Putamen (tissue), 1 donor: Measurements from ENCODE around the gene NGDN.
"Not testable (repeated sequence)": the region's sequence is repeated elsewhere in the genome, so short reads cannot be mapped to it uniquely, and the experiment has no call there.

ENCODE experiments used
- DNase-seq: peaks from one replicate; pipeline ENCODE4 v3.0.0-alpha.2; 2016; ENCODE audit warnings: low spot score

NGDN gene

GRCh38 chr14:23439107-23439835 is 30.2 kb upstream of the NGDN start:
- no peak for DNase-seq

GRCh38 chr14:23441076-23441475 is 28.4 kb upstream of the NGDN start:
- DNase-seq, result no peak

DNA sequence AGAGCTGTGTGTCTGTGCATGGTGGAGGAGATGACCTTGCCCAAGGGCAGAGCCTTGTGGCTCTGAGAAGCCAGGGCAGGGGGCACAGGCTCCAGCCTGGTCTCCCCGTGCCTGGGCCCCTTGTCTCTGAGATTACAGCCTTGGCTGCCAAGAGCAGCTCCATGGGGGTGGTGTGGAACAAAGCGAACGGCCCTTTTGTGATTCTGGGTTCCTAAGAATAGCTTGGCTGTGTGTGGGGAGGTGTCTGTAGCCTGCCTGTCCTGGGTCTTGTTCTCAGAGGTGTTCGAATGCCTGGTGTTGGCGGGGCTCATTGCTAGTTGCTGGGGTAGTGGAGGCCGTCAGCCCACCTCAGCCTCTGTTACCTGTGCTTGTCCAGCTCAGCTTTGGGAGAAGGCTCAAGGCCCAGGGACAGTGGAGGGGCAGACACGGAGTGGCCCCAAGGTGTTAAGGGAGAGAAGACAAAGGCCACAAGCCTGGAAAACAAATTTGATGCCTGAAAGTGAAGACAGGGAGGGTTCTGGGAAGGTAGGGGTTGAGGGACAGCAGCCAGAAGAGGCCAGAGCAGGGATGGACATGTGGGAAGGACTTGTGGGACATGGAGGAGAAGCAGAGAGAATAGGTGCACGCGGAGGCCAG is 26.7 kb upstream of the NGDN start:
- no peak for DNase-seq

DNA sequence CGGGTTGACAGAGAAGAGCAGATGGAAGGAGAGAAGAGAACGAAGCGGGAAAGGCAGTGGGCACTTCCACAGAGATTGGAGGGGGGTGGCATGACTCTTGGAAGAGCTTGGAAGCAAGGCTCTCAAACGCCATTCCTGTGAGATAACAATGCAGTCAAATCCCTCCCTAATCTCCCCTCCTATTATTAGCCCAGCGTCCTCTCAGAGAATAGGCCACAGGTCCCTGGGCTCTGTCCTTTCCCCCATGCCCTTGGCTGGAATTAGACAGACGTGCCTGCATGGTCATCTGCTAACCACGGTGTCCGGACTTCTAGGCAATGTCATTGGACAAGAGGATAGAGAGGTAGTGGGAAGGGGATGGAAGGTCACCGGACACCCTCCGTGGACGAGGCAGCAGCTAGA is 26.1 kb upstream of the NGDN start:
- DNase-seq, result no peak

- no peak for DNase-seq
These were observed 25.6 kb upstream of the NGDN start for GRCh38 chr14:23443881-23444280.

GRCh38 chr14:23444314-23444713 is 25.2 kb upstream of the NGDN start:
- DNase-seq, result no peak

GRCh38 chr14:23445773-23446172 is 23.7 kb upstream of the NGDN start:
- DNase-seq, result no peak

DNA sequence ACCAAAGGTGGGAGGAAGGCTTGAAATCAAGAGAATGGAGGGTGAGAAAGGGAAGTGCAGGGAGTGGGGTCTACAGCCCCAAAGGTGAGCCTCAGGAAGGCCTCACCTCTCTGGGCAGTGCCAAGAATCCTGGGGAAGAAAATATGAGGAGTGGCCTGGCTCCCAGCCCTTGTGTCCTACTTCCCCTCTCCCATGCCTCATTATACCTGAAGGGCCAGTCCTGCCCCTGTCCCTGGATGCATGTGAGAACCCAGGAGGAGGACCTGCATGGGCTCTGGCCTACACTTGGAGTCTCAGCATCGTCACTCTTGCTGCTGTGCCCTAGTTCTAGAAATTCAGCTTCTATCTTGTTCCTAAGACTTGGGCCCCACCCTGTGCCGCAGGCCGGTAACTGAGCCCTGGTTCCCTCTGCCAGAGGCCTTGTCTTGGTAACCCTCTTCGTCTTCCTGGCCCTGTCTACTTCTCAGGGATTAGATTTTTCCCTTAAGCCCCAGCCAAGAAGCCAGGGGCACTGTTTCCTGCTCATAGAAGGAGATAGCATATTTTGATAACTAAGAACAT is 23.1 kb upstream of the NGDN start:
- no peak for DNase-seq

DNA sequence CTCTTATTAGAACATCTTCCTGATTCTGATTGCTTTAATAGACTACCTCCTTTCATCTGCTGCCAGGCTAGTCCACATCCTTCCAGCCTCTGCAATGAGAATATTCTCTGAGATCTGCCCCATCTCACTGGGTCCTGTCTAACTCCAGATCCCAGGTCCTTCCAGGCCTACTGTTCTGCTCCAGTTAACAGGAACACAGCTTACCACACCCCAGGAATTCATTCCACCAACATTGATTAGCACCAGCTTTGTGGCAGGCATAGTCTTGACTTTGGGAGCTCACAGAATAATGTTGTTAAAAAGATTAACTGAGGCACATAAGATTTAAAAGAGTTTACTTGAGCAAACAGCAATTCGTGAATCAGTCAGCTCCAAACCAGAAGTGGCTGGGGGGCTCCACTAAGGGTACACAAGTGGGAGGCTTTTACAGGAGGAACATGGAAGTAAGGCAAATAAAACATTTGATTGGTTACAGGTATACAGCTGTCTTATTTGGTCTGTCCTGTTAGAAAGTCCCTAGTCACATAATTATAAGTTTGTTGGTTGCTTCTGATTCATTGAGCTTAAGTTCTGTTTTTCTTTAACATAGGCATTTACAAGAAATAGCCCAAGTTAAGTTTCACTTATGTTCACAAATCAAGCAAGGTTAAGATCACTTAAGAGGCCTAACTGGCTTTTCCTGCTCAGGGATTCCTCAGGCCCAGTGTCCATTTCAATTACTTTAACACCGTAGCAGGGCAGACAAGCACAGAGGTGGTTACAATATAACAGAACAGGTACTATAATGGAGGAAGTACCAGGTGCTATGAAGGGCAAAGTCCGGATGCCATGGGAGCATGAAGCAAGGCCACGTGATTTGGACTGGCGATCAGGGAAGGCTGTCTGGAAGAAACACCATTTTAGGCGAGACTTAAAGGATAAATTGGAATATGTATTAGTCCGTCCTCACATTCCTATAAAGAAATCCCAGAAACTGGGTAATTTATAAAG is 21.8 kb upstream of the NGDN start:
- no peak for DNase-seq

DNA sequence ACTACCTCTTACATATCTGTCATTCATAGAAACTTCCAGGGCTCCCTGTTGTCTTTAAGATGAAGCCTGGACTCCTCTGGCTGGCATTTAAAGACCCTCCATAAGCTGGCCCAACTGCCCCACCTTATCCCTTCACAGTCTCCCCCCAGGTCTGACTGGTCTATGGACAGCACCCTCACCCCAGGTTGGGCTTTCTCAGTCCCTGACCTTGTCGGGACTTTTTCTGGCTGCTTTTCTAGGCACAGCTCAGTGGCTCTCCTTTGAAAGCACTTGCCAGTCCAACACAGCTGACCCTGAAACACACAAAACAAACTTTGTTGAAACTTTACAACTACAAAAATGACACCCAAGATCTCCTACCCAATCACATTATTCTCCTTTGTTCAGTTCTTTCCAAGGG is 20.2 kb upstream of the NGDN start:
- no peak for DNase-seq

DNA sequence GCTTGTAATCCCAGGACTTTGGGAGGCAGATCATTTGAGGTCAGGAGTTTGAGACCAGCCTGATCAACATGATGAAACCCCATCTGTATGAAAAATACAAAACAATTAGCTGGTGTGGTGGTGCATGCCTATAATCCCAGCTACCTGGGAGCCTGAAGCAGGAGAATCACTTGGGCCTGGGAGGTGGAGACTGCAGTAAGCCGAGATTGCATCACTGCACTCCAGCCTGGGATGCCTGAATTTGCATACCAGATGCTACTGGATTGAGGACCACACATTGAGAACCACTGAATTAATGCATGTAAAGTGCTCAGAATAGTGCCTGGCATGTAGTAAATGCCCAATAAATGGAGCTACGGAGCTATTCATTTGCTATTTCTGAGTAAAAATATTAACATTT is 19.1 kb upstream of the NGDN start:
- DNase-seq, result no peak

DNA sequence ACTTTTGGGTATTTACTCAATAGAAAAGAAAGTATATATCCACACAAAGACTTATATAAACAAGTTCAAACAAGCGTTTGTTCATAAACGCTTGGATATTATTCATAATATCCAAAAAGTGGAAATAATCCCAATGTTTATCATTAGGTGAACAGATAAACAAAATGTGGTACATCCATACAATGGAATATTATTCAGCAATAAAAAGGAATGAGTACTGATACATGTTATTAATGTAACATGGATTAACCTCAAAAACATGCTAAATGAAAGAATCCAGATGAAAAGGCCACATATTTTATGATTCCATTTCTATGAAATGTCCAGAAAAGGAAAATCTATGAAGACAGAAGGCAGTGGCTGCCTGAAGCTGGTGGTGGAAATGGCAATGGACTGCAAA is 17.3 kb upstream of the NGDN start:
- no peak for DNase-seq

DNA sequence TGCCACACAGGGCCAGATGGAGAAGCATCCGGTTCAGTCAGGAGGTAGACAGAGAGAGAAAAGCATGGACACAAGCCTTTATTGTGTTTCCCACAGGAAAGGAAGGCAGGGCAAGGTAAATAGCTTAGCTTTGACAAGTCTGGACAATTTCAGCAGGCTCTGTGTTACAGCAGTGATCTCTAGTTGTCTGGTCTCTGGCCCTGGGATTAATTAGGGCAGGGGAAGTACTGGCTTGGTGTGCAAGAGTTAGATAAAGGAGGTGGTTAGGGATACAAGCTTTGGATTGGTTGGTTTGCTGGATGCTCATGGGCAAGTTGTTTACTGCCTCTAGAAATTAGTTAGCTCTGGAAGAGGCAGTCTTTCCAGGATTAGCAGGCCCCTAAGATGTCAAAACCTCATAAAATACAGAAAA is 15.1 kb upstream of the NGDN start:
- DNase-seq, result no peak

DNA sequence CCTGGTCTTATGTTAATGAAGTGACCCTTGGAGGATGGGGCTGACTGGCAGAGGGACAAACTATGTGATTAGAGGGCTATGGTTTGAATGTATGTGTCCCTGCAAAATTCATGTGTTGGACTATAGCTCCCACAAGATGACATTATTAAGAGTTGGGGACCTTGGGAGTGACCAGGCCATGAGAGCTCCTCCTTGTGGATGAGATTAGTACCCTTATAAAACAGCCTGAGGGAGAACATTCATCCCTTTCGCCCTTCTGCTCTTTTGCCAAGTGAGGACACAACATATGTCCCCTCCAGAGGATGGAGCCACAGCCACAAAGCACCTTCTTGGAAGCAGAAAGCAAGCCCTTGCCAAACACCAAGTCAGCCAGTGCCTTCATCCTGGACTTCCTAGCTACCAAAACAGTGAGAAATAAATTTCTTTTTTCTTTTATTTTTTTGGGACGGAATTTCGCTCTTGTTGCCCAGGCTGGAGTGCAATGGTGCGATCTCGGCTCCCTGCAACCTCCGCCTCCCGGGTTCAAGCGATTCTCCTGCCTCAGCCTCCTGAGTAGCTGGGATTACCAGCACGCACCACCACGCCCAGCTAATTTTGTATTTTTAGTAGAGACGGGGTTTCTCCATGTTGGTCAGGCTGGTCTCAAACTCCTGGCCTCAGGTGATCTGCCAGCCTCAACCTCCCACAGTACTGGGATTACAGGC is 12.5 kb upstream of the NGDN start:
- DNase-seq, result not testable (repeated sequence)

DNA sequence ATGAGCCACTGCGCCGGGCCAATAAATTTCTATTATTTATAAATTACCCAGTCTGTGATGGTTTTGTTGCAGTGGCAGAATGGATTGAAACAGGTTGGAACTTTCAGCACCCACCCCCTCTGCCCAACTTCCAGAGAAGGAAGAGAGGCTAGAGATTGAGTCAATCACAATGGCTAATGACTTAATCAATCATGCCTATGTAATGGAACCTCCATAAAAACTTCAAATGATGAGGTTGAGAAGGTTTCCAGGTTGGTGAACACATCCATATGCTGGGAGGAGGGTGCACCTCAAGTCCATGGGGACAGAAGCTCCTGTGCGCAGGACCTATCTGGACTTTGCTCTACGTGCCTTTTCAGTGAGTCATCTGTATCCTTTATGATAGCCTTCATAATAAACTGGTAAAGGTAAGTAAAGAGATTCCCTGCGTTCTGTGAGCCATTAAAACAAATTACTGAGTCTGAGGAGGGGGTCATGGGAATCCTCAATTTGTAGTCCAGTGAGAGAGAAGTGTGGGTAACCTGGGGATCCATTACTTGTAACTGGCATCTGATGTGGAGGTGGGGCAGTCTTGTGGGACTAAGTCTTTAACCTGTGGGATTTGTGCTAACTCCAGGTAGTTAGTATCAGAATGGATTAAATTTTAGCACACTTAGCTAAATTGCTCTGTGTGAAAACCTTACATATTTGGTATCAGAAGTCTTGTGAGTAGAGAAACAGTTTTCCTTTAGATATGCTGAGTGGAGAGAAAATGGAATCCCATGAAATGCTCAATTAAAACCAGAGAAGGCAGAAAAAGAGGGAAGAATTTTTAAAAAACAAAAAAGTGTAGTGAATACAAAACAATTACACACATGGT is 11.7 kb upstream of the NGDN start:
- no peak for DNase-seq

DNA sequence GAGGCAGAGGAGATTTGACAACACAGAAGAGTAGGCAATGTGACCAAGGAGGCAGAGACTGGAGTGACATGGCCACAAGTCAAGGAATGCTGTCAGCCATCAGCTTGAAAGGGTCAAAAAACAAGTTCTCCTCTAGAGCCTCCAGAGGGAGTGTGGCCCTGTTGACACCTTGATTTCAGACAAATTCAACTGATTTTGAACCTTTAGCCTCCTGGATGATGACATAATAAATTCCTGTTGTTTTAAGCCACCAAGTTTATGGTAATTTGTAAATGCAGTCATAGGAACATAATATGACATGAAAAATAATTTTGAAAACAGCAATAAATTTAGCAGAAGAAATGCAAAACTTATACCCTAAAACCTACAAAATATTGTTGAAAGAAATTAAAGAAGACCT is 8.5 kb upstream of the NGDN start:
- no peak for DNase-seq

DNA sequence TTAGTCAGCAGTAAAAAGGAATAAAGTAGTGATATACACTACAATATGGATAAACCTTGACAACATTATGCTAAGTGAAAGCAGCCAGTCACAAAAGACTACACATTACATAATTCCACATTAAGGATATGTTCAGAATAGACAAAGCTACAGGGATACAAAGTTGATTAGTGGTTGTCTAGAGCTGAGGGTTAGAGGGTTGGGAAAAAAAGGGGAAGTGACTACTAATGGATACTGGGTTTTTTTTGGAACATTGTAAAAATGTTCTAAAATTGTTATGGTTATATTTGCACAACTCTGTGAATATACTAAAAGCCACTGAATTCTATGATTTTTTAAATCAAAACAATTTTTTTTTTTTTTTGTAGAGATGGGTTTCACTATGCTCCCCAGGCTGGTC is 4.8 kb upstream of the NGDN start:
- DNase-seq, result no peak

DNA sequence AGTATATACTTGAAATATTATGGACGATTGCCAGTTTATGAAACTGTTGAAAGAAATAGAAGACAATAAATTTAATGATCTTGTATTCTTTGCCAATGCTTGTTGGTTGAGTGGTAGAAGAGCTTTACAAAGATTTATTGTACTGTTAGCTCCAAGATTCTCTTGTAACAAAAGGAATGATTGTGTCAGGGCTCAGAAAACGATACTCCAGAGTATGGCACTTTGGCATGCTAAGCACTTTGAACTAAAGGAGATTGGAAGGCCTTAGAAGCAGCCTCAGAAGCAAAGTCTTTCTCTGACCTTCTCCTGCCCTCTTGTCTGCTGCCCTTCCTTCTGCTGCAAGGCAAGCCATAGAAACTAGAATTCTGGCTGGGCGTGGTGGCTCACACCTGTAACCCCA is 4.2 kb upstream of the NGDN start:
- no peak for DNase-seq

DNA sequence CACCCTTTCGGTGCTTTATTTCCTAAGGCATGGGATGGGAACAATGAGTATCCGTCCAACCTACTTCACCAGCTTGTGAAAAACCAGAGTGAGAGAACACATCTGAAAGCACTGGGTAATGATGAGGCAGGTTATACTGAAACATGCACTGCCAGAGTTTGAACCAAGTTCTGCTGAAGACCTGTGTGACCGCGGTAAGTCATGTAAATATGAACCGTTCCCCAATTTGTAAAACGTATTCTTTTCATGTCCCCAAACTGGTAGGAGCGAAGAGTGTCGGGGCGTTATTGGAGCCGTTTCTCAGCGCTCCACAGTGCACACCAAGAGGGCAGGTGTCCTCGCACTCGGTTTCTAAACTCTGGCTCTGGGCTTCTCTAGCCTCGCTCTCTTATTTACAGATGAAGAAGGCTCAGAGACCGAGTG is 788 bp upstream of the NGDN start:
- no peak for DNase-seq

DNA sequence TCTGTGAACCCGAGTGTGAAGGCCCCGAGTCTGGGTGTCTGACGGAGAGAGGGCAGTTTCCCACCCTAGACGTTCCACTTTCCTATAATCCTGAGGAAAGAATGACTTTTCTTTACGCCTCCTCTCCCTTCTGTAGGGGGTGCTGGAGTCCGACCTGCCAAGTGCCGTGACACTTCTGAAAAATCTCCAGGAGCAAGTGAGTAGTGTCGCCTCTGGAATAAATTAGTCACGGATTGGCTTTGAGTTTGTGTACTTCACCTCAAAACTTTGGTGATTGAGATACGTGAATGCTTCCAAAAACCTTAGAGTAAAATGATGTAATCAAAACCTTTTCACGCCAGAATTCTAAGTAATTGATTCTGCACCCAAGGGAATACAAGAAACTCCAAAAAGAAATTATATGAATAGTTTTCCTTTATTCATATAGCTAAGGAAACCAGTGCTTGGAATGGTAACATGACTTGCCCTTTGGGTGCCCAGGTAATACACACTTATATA is 452 bp downstream of the NGDN start:
- DNase-seq, result no peak

GRCh38 chr14:23470947-23471346 is 1.4 kb downstream of the NGDN start:
- DNase-seq, result no peak
